H1 (cell line): ENCODE data around the gene KRTAP6-1.

Experiments used
- CBX8 ChIP-seq: fragments of 300-800, 300-1000 bp; sonication (generic); IDR thresholded peaks from 2 replicates; pipeline ENCODE4 v1.7.1; 2016; ENCODE audit warnings: low read depth, low read length, borderline replicate concordance
- CTCF ChIP-seq, 3 experiments: IDR thresholded peaks; 1 replicate in 2 of 3; 2 replicates in 1 of 3; pipeline versions ENCODE4 v1.5.1 to v1.6.1; 2011; ENCODE audit warnings: low read length in 3 of 3, mild to moderate bottlenecking in 3 of 3, inconsistent platforms in 2 of 3, low read depth in 1 of 3, moderate library complexity in 1 of 3; ENCODE audit not compliant: insufficient read depth in 1 of 3; ENCODE audit errors: control extremely low read depth in 1 of 3
- EGR1 ChIP-seq: IDR thresholded peaks from 2 replicates; pipeline ENCODE4 v1.6.1; 2011; ENCODE audit warnings: low read depth, low read length, borderline replicate concordance
- HDAC2 ChIP-seq, 2 experiments: fragments of 300-600 bp in 1 of 2; sonication (generic) in 1 of 2; IDR thresholded peaks; 2 replicates each; pipeline ENCODE4 v1.6.1; 2011 to 2012; ENCODE audit warnings: low read depth in 2 of 2, low read length in 2 of 2, mild to moderate bottlenecking in 2 of 2, moderate library complexity in 2 of 2, borderline replicate concordance in 1 of 2, inconsistent platforms in 1 of 2
- JUND ChIP-seq: IDR thresholded peaks from 2 replicates; pipeline ENCODE4 v1.6.1; 2011; ENCODE audit warnings: mild to moderate bottlenecking, improper control_type of control experiment, low read length
- POLR2A ChIP-seq, 2 experiments: IDR thresholded peaks; 1 replicate in 1 of 2; 2 replicates in 1 of 2; pipeline ENCODE4 v1.6.1; 2011; ENCODE audit warnings: low read depth in 2 of 2, low read length in 2 of 2, mild to moderate bottlenecking in 2 of 2; ENCODE audit errors: control extremely low read depth in 1 of 2
- RFX5 ChIP-seq: IDR thresholded peaks from 2 replicates; pipeline ENCODE4 v1.6.1; 2011; ENCODE audit warnings: low read depth, low read length, improper control_type of control experiment, borderline replicate concordance
- TCF12 ChIP-seq: IDR thresholded peaks from 2 replicates; pipeline ENCODE4 v1.6.1; 2011; ENCODE audit warnings: low read depth, mild to moderate bottlenecking, low read length
- YY1 ChIP-seq: IDR thresholded peaks from 2 replicates; pipeline ENCODE4 v1.6.1; 2011; ENCODE audit warnings: low read depth, mild to moderate bottlenecking, low read length

GRCh38 chr21:30634906-30635305, 21.2 kb upstream of the KRTAP6-1 start, which contains the start of gene KRTAP20-2:
- TF ChIP-seq POLR2A (IDR thresholded peaks at IDR 0.05; ENCODE audit: control extremely low read depth in 1 of 2, low read depth in 2 of 2, low read length in 2 of 2) (no peak), TCF12 (no peak), HDAC2 (IDR thresholded peaks at IDR 0.05; ENCODE audit: borderline replicate concordance in 1 of 2, low read depth in 2 of 2, low read length in 2 of 2) (no peak), CTCF (IDR thresholded peaks at IDR 0.05; ENCODE audit: control extremely low read depth in 1 of 3, insufficient read depth in 1 of 3, low read depth in 1 of 3, low read length in 3 of 3) (no peak), RFX5 (no peak), EGR1 (no peak), CBX8 (no peak), JUND (no peak), YY1 (no peak)
